ENCODE measurements around the gene UBE2E1.

DNA sequence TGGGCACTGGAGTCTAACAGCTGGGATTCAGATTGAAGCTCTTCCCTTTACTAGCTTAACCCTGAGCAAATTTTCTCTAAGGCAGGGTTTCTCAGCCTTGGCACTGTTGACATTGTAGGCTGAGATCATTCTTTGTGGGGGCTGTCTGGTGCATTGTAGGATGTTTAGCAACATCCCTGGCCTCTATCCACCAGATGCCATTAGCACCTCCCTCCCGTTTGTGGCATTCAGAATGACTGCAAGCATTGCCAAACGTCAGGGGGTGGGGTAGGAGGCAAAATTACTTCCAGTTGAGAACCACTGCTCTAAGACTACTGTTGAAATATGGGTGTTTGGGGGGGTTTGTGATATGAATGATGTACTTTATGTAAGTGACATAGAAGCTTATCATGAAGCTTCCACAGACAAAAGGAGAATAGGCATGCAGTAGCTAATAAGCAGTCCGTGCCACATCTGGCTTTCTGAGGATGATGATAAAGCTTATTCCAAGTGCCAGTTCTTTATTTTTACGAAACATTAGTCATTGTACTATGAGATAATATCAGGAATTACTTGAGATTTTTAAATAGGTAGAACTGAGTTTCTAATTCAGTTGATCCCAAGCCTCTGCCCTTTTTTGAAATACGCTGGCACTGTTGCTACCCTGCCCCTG is 71.7 kb downstream of the UBE2E1 start:
- TF ChIP-seq, protein P1, sequence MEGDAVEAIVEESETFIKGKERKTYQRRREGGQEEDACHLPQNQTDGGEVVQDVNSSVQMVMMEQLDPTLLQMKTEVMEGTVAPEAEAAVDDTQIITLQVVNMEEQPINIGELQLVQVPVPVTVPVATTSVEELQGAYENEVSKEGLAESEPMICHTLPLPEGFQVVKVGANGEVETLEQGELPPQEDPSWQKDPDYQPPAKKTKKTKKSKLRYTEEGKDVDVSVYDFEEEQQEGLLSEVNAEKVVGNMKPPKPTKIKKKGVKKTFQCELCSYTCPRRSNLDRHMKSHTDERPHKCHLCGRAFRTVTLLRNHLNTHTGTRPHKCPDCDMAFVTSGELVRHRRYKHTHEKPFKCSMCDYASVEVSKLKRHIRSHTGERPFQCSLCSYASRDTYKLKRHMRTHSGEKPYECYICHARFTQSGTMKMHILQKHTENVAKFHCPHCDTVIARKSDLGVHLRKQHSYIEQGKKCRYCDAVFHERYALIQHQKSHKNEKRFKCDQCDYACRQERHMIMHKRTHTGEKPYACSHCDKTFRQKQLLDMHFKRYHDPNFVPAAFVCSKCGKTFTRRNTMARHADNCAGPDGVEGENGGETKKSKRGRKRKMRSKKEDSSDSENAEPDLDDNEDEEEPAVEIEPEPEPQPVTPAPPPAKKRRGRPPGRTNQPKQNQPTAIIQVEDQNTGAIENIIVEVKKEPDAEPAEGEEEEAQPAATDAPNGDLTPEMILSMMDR (IDR thresholded peaks at IDR 0.05): no peak
- TF ChIP-seq POLR2A (IDR thresholded peaks at IDR 0.05; ENCODE audit: low read depth) (no peak), POLR2AphosphoS5 (IDR thresholded peaks at IDR 0.05) (peak in 1 of 2 donors; percentile 16), EP300 (IDR thresholded peaks at IDR 0.05) (no peak)
